ENCODE results near the gene TRIP13. TPM values are rescaled to one million over a fixed set of nuclear protein-coding genes. Genes with fewer than 3 reads are reported as not detected.
"Not testable (repeated sequence)": the region's sequence is repeated elsewhere in the genome, so short reads cannot be mapped to it uniquely, and the experiment has no call there.

TRIP13 gene
- total RNA-seq, 1 experiment from 2014 or later, result 42.6 TPM

- H3T11ph ChIP-seq (ENCODE audit: low read length); H3K9ac ChIP-seq (ENCODE audit: extremely low read depth, insufficient read length, low read length); H3K18ac ChIP-seq (ENCODE audit: insufficient read length, low read depth, low read length); H3K23me2 ChIP-seq (ENCODE audit: insufficient read length, low read depth, low read length, poor library complexity, severe bottlenecking); H3K79me2 ChIP-seq (ENCODE audit: insufficient read depth, low read length); H4K5ac ChIP-seq (ENCODE audit: insufficient read length, low read depth, low read length); H3K9me3 ChIP-seq (ENCODE audit: control insufficient read depth, low read depth, low read length); H3K14ac ChIP-seq (ENCODE audit: insufficient read depth, low read length); H3K9me3 Mint-ChIP-seq; H3K4me3 Mint-ChIP-seq; H2BK12ac ChIP-seq (ENCODE audit: insufficient read length, low read depth, low read length); H3K79me1 ChIP-seq (ENCODE audit: insufficient read depth, low read depth, low read length, poor library complexity, severe bottlenecking); H4K8ac ChIP-seq (replicated peaks; ENCODE audit: insufficient read length, low read depth, low read length); H3K27ac ChIP-seq (ENCODE audit: insufficient read length, low read depth, low read length); H2BK120ac ChIP-seq (ENCODE audit: low read depth, low read length, poor library complexity, severe bottlenecking); H2AK5ac ChIP-seq (ENCODE audit: insufficient read length, low read length); H3K4me1 Mint-ChIP-seq; H3K27me3 ChIP-seq (ENCODE audit: insufficient read depth, low read length); H4K91ac ChIP-seq (ENCODE audit: insufficient read length, low read depth, low read length); H3K56ac ChIP-seq (ENCODE audit: insufficient read length, low read depth, low read length); H3K27me3 Mint-ChIP-seq (ENCODE audit: low read depth); H3K27ac Mint-ChIP-seq; H3K23ac ChIP-seq (ENCODE audit: insufficient read length, low read depth, low read length); H2BK5ac ChIP-seq (ENCODE audit: insufficient read length, low read length); H3K4me2 ChIP-seq (ENCODE audit: insufficient read depth, insufficient read length, low read length); H3K4me1 ChIP-seq (ENCODE audit: insufficient read depth, low read length); H2BK15ac ChIP-seq (ENCODE audit: low read depth, low read length); H2BK20ac ChIP-seq (ENCODE audit: low read depth, low read length, poor library complexity, severe bottlenecking); H3K4ac ChIP-seq (ENCODE audit: low read depth, low read length); H2AFZ ChIP-seq (ENCODE audit: low read length); H4K20me1 ChIP-seq (ENCODE audit: control insufficient read depth, insufficient read depth, insufficient read length): not testable (repeated sequence)
- H3K36me3 Mint-ChIP-seq (ENCODE audit: insufficient read depth in 1 of 3, low read depth in 3 of 3), result peaks cover 0 to 23% (median 5%) of the 10 kb centered on the region in 3 experiments; a peak in 4 of 7 replicates
- DNase-seq, result peak; percentile 63
- TF ChIP-seq, protein P1, sequence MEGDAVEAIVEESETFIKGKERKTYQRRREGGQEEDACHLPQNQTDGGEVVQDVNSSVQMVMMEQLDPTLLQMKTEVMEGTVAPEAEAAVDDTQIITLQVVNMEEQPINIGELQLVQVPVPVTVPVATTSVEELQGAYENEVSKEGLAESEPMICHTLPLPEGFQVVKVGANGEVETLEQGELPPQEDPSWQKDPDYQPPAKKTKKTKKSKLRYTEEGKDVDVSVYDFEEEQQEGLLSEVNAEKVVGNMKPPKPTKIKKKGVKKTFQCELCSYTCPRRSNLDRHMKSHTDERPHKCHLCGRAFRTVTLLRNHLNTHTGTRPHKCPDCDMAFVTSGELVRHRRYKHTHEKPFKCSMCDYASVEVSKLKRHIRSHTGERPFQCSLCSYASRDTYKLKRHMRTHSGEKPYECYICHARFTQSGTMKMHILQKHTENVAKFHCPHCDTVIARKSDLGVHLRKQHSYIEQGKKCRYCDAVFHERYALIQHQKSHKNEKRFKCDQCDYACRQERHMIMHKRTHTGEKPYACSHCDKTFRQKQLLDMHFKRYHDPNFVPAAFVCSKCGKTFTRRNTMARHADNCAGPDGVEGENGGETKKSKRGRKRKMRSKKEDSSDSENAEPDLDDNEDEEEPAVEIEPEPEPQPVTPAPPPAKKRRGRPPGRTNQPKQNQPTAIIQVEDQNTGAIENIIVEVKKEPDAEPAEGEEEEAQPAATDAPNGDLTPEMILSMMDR (conservative IDR thresholded peaks at IDR 0.05), result peak; percentile 27; the same call in 1 of the 3 replicates
- WGBS (ENCODE audit: extremely low coverage, insufficient read length, low lambda C conversion rate), result no CpG with 5 or more reads among the region's 22 CpGs
Observed at GRCh38 chr5:843926-844325, 48.8 kb upstream of the TRIP13 start.

- not testable (repeated sequence) for H3K56ac ChIP-seq (ENCODE audit: insufficient read length, low read depth, low read length); H2BK120ac ChIP-seq (ENCODE audit: low read depth, low read length, poor library complexity, severe bottlenecking); H3K4me1 ChIP-seq (ENCODE audit: insufficient read depth, low read length); H3K27me3 Mint-ChIP-seq (ENCODE audit: low read depth); H4K5ac ChIP-seq (ENCODE audit: insufficient read length, low read depth, low read length); H3K4me1 Mint-ChIP-seq; H2BK12ac ChIP-seq (ENCODE audit: insufficient read length, low read depth, low read length); H4K8ac ChIP-seq (replicated peaks; ENCODE audit: insufficient read length, low read depth, low read length); H2BK5ac ChIP-seq (ENCODE audit: insufficient read length, low read length); H3K4me3 Mint-ChIP-seq; H2AFZ ChIP-seq (ENCODE audit: low read length); H2BK20ac ChIP-seq (ENCODE audit: low read depth, low read length, poor library complexity, severe bottlenecking); H3K9ac ChIP-seq (ENCODE audit: extremely low read depth, insufficient read length, low read length); H3K79me2 ChIP-seq (ENCODE audit: insufficient read depth, low read length); H3K23ac ChIP-seq (ENCODE audit: insufficient read length, low read depth, low read length); H3K27ac Mint-ChIP-seq; H4K20me1 ChIP-seq (ENCODE audit: control insufficient read depth, insufficient read depth, insufficient read length); H3K9me3 Mint-ChIP-seq; H3K4me2 ChIP-seq (ENCODE audit: insufficient read depth, insufficient read length, low read length); H3K27ac ChIP-seq (ENCODE audit: insufficient read length, low read depth, low read length); H3K27me3 ChIP-seq (ENCODE audit: insufficient read depth, low read length); H3K14ac ChIP-seq (ENCODE audit: insufficient read depth, low read length); H3K4ac ChIP-seq (ENCODE audit: low read depth, low read length); DNase-seq; H3K18ac ChIP-seq (ENCODE audit: insufficient read length, low read depth, low read length); H4K91ac ChIP-seq (ENCODE audit: insufficient read length, low read depth, low read length); H3K79me1 ChIP-seq (ENCODE audit: insufficient read depth, low read depth, low read length, poor library complexity, severe bottlenecking); H3T11ph ChIP-seq (ENCODE audit: low read length); H3K23me2 ChIP-seq (ENCODE audit: insufficient read length, low read depth, low read length, poor library complexity, severe bottlenecking); H2BK15ac ChIP-seq (ENCODE audit: low read depth, low read length); H3K9me3 ChIP-seq (ENCODE audit: control insufficient read depth, low read depth, low read length); H2AK5ac ChIP-seq (ENCODE audit: insufficient read length, low read length)
- peaks cover 0 to 23% (median 5%) of the 10 kb centered on the region in 3 experiments; a peak in 5 of 7 replicates for H3K36me3 Mint-ChIP-seq (ENCODE audit: insufficient read depth in 1 of 3, low read depth in 3 of 3)
- no CpG with 5 or more reads among the region's 16 CpGs for WGBS (ENCODE audit: extremely low coverage, insufficient read length, low lambda C conversion rate)
Observed at GRCh38 chr5:844426-844825, 48.3 kb upstream of the TRIP13 start.

Data from H9 (cell line).